ENCODE data around the gene MRO. TPM values are rescaled to one million over a fixed set of nuclear protein-coding genes. Genes with fewer than 3 reads are reported as not detected.

MRO gene
- total RNA-seq, 2 experiments from 2014 or later = not detected

DNA sequence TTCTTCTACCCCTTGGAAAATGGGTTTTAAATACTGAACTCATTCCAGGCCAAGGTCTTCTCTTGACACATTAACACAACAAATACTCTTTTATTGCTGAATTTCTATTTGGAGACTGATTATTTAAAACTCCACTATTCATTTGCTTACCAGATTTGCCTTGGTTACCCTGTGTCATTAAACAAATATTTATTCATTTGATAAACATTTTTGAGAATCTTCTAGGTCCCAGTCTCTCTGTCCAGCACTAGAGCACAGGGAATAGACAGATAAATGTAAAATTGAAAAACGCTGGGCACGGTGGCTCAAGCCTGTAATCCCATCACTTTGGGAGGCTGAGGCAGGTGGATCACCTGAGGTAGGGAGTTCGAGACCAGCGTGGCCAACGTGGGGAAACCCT is 9.8 kb upstream of the MRO start:
- Mint-ChIP-seq H3K4me3 (no peak overlapping the region), H3K27me3 (ENCODE audit: low read depth) (no peaks in the 10 kb centered on the region), H3K36me3 (ENCODE audit: low read depth) (no peaks in the 10 kb centered on the region), H3K9me3 (no peaks in the 10 kb centered on the region), H3K27ac (no peak overlapping the region), H3K4me1 (ENCODE audit: low read depth) (no peaks in the 10 kb centered on the region)
- intact Hi-C loops (cut with micrococcal nuclease) = loop anchor here (10.0 kb wide), 1 partner anchor 555 kb away; no protein-coding TSS in a partner anchor
- CTCF ChIA-PET = interaction anchor here (0.7 kb wide), 1 partner anchor 10 kb away, joined by 3 read pairs; the partner anchor contains the start of gene MRO
- DNase-seq = no peak

DNA sequence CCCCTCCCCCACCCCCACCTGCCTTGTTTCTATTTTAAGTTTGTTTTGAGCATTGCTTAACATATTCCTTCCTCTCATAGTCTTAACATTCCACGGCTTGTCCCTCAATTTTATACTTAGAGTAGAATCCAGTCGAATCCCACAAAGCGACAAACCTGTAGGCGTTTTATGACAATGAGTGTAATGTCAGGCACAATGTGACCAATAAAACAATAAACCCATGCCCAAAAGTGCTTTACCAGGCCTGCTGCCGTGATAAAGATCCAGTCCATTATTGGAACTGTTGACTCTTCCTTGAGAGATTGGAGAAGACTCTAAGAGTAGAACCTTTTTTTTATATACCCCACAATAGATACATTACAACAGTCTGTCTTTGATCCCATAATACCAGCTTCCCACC is 6.2 kb upstream of the MRO start:
- intact Hi-C loops (cut with micrococcal nuclease) = loop anchor here (10.0 kb wide), 1 partner anchor 559 kb away; no protein-coding TSS in a partner anchor
- no peak overlapping the region for H3K4me3 Mint-ChIP-seq
- no peaks in the 10 kb centered on the region for H3K27me3 Mint-ChIP-seq (ENCODE audit: low read depth)
- H3K4me1 Mint-ChIP-seq (ENCODE audit: low read depth) = no peaks in the 10 kb centered on the region
- H3K27ac Mint-ChIP-seq = no peak overlapping the region
- no peaks in the 10 kb centered on the region for H3K9me3 Mint-ChIP-seq
- no peaks in the 10 kb centered on the region for H3K36me3 Mint-ChIP-seq (ENCODE audit: low read depth)
- no peak for DNase-seq
- CTCF ChIA-PET = no interaction called here

DNA sequence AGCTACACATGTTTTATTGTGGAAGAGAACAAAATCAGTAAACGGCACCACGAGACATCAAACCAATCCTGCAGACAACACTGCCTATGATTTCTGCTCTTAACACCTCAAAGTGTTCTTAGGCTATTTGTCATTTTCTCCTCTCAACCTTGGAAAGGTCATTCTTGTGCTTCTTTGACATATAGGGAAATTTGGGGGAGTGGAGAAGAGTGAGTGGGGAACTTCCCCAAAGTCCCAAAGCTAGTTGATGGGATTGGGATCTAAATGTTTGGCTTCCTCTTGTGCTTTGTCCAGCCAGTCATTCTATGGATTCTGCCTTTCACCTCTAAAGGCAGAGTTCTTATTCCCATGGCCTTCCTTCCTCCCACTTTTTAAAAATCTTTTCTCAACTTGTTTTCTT is 5.8 kb upstream of the MRO start:
- CTCF ChIA-PET = no interaction called here
- Mint-ChIP-seq H3K27ac (no peak overlapping the region), H3K27me3 (ENCODE audit: low read depth) (no peaks in the 10 kb centered on the region), H3K9me3 (no peaks in the 10 kb centered on the region), H3K4me1 (ENCODE audit: low read depth) (no peaks in the 10 kb centered on the region), H3K4me3 (no peak overlapping the region), H3K36me3 (ENCODE audit: low read depth) (no peaks in the 10 kb centered on the region)
- no peak for DNase-seq
- intact Hi-C loops (cut with micrococcal nuclease) = loop anchor here (10.0 kb wide), 1 partner anchor 559 kb away; no protein-coding TSS in a partner anchor

GRCh38 chr18:50822756-50823155 is 2.9 kb upstream of the MRO start:
- no peak overlapping the region for H3K4me3 Mint-ChIP-seq
- H3K27ac Mint-ChIP-seq = no peak overlapping the region
- no peaks in the 10 kb centered on the region for H3K9me3 Mint-ChIP-seq
- no peak for DNase-seq
- no peaks in the 10 kb centered on the region for H3K27me3 Mint-ChIP-seq (ENCODE audit: low read depth)
- no peaks in the 10 kb centered on the region for H3K36me3 Mint-ChIP-seq (ENCODE audit: low read depth)
- CTCF ChIA-PET = interaction anchor here (0.7 to 2.8 kb wide), 2 partner anchors 72 to 229 kb away, joined by 3 to 21 read pairs; no protein-coding TSS in a partner anchor
- intact Hi-C loops (cut with micrococcal nuclease) = loop anchor here (10.0 kb wide), 1 partner anchor 562 kb away; no protein-coding TSS in a partner anchor
- H3K4me1 Mint-ChIP-seq (ENCODE audit: low read depth) = no peaks in the 10 kb centered on the region

DNA sequence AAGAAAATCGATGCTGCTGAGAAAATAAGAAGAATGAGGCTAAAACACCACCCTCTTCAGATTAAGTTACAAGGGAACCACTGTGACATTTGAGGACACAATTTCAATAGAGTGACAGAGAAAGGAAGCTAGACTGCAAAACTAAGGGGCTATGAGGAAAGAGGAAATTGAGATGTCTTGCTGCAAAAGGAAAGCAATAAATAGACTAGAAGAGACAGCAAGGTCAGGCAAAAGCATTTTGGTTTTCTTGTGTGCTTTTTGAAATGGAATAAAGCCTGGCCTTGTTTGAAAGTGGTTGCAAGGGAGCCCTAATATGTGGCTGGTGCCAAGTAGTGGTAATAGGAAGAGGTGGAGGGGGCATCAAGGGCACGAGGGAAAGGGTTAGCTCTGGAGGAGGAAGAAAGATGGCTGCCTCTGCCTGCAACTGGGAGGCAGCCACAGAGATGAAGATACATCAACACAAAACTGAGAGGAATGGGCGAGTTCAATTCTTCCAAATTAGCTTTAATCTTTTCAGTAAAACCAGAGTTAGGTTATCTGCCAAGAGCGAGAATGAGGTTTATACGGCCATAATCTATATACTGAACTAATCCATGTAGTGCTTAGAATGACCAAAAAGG is 1.2 kb upstream of the MRO start:
- H3K9me3 Mint-ChIP-seq = no peaks in the 10 kb centered on the region
- intact Hi-C loops (cut with micrococcal nuclease) = loop anchor here (1.0 to 10.0 kb wide), 5 partner anchors 45 to 564 kb away; no protein-coding TSS in a partner anchor
- H3K27me3 Mint-ChIP-seq (ENCODE audit: low read depth) = no peaks in the 10 kb centered on the region
- H3K36me3 Mint-ChIP-seq (ENCODE audit: low read depth) = no peaks in the 10 kb centered on the region
- H3K4me3 Mint-ChIP-seq = no peak overlapping the region
- CTCF ChIA-PET = interaction anchor here (0.5 to 2.8 kb wide), 19 partner anchors 8 to 564 kb away, joined by 3 to 21 read pairs (median 4); partner anchors contain the start of gene ME2
- no peak overlapping the region for H3K27ac Mint-ChIP-seq
- H3K4me1 Mint-ChIP-seq (ENCODE audit: low read depth) = no peaks in the 10 kb centered on the region
- DNase-seq = no peak

DNA sequence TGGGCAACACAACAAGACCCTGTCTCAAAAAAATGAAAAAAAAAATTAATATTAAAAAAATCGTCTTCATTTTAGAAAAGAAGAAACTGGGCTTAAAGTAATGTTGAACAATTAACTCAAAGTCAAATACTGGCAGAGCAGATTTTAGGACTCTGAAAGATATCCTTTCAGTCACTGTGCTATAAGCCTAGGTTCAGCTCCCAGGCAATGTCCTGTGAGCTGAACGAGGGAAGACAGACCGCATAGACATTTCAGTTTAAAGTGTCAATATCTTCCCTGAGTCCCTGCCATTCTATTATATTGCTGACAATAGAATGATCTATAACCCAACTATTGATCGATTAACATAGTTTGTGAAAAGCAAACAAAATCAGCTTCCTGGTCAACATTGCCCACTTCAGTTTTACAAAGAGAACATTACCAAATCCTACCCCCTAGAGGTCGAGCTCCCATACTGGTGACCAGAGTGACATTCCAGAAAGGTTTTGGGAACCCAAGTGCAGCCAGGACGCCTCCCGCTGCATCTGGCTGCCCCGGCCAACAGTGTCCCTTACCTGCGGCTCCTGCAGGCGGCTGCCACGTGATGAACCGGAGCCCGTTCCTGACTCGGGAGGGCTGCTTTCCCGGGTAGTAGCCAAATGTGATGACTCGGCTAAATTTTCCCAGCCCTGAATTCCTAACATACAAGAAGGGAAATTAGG is 639 bp downstream of the MRO start:
- Mint-ChIP-seq H3K4me1 (ENCODE audit: low read depth) (no peaks in the 10 kb centered on the region), H3K36me3 (ENCODE audit: low read depth) (no peaks in the 10 kb centered on the region), H3K27ac (no peak overlapping the region), H3K4me3 (no peak overlapping the region), H3K27me3 (ENCODE audit: low read depth) (peaks cover 6% of the 10 kb centered on the region), H3K9me3 (no peaks in the 10 kb centered on the region)
- DNase-seq = no peak
- intact Hi-C loops (cut with micrococcal nuclease) = no loop called here
- CTCF ChIA-PET = interaction anchor here (0.6 to 1.8 kb wide), 9 partner anchors 14 to 330 kb away, joined by 3 to 5 read pairs (median 4); partner anchors contain the start of gene SMAD4

- no peak for DNase-seq
- intact Hi-C loops (cut with micrococcal nuclease) = no loop called here
- no peak overlapping the region for H3K4me3 Mint-ChIP-seq
- H3K27ac Mint-ChIP-seq = no peak overlapping the region
- no peaks in the 10 kb centered on the region for H3K4me1 Mint-ChIP-seq (ENCODE audit: low read depth)
- peaks cover 6% of the 10 kb centered on the region for H3K27me3 Mint-ChIP-seq (ENCODE audit: low read depth)
- no peaks in the 10 kb centered on the region for H3K36me3 Mint-ChIP-seq (ENCODE audit: low read depth)
- CTCF ChIA-PET = interaction anchor here (1.1 to 1.9 kb wide), 2 partner anchors 9 to 235 kb away, joined by 4 to 5 read pairs; no protein-coding TSS in a partner anchor
- H3K9me3 Mint-ChIP-seq = no peaks in the 10 kb centered on the region
Measured at GRCh38 chr18:50816419-50817166, 3.2 kb downstream of the MRO start.

DNA sequence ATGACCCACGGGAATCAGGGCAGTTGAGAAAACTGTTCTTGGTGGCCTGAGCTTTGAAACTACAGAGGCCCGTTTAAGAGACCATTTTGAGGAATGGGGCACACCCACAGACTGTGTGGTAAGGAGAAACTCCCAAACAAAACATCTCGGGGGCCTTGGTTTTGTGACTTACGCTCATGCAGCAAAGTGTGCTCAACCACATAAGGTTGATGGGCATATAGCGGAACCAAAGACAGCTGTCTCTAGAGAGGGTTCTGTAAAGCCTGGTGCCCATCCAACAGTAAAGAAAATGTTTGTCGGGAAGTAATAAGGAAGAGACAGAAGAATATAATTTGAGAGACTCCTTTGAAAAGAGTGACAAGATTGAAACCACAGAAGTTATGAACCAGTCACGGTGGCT is 5.4 kb downstream of the MRO start:
- CTCF ChIA-PET = no interaction called here
- Mint-ChIP-seq H3K4me1 (ENCODE audit: low read depth) (no peaks in the 10 kb centered on the region), H3K27me3 (ENCODE audit: low read depth) (peaks cover 6% of the 10 kb centered on the region), H3K4me3 (no peak overlapping the region), H3K27ac (no peak overlapping the region), H3K36me3 (ENCODE audit: low read depth) (no peaks in the 10 kb centered on the region), H3K9me3 (no peaks in the 10 kb centered on the region)
- no peak for DNase-seq
- intact Hi-C loops (cut with micrococcal nuclease) = no loop called here

GRCh38 chr18:50813353-50813752 is 6.5 kb downstream of the MRO start:
- no peaks in the 10 kb centered on the region for H3K36me3 Mint-ChIP-seq (ENCODE audit: low read depth)
- no peaks in the 10 kb centered on the region for H3K9me3 Mint-ChIP-seq
- H3K4me3 Mint-ChIP-seq = no peak overlapping the region
- H3K4me1 Mint-ChIP-seq (ENCODE audit: low read depth) = no peaks in the 10 kb centered on the region
- intact Hi-C loops (cut with micrococcal nuclease) = no loop called here
- CTCF ChIA-PET = no interaction called here
- H3K27me3 Mint-ChIP-seq (ENCODE audit: low read depth) = peaks cover 8% of the 10 kb centered on the region
- DNase-seq = no peak
- no peak overlapping the region for H3K27ac Mint-ChIP-seq

- intact Hi-C loops (cut with micrococcal nuclease) = no loop called here
- Mint-ChIP-seq H3K4me1 (ENCODE audit: low read depth) (no peaks in the 10 kb centered on the region), H3K36me3 (ENCODE audit: low read depth) (no peaks in the 10 kb centered on the region), H3K9me3 (no peaks in the 10 kb centered on the region), H3K27me3 (ENCODE audit: low read depth) (peaks cover 8% of the 10 kb centered on the region), H3K27ac (no peak overlapping the region), H3K4me3 (no peak overlapping the region)
- DNase-seq = no peak
- CTCF ChIA-PET = interaction anchor here (0.7 kb wide), 1 partner anchor 533 kb away, joined by 4 read pairs; no protein-coding TSS in a partner anchor
Measured at GRCh38 chr18:50812834-50813233, 7.0 kb downstream of the MRO start.

GRCh38 chr18:50807176-50807575 is 12.6 kb downstream of the MRO start:
- Mint-ChIP-seq H3K9me3 (no peaks in the 10 kb centered on the region), H3K4me3 (no peak overlapping the region), H3K27ac (no peak overlapping the region), H3K4me1 (ENCODE audit: low read depth) (peaks cover 3% of the 10 kb centered on the region), H3K27me3 (ENCODE audit: low read depth) (peaks cover 5% of the 10 kb centered on the region), H3K36me3 (ENCODE audit: low read depth) (no peaks in the 10 kb centered on the region)
- intact Hi-C loops (cut with micrococcal nuclease) = no loop called here
- CTCF ChIA-PET = interaction anchor here (1.8 kb wide), 1 partner anchor 10 kb away, joined by 4 read pairs; no protein-coding TSS in a partner anchor
- no peak for DNase-seq

DNA sequence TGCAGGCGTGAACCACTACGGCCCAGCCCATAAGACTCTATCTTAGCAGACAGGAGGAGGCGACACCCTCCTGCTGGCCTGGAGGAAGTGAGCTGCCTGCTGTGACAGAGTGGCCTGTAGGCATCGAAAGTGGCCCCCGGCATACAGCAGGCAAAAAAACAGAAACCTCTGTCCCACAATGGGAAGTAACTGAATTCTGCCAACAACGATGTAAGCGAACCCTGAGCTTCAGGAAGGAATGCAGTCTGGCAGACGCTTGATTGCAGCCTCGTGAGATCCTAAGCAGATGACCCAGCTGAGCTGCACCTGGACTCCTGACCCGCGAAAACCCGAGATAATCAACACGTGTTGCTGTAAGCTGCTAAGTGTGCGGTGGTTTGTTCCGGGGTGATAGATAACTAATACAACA is 13.6 kb downstream of the MRO start:
- Mint-ChIP-seq H3K36me3 (ENCODE audit: low read depth) (no peaks in the 10 kb centered on the region), H3K4me3 (no peak overlapping the region), H3K27me3 (ENCODE audit: low read depth) (peaks cover 5% of the 10 kb centered on the region), H3K27ac (no peak overlapping the region), H3K9me3 (no peaks in the 10 kb centered on the region), H3K4me1 (ENCODE audit: low read depth) (peaks cover 3% of the 10 kb centered on the region)
- DNase-seq = peak; percentile 7
- intact Hi-C loops (cut with micrococcal nuclease) = no loop called here
- CTCF ChIA-PET = interaction anchor here (0.6 kb wide), 1 partner anchor 249 kb away, joined by 3 read pairs; no protein-coding TSS in a partner anchor
